ENCODE results near the gene DPF3.

GRCh38 chr14:72774894-72775620 lies 118.8 kb downstream of the DPF3 start:
- TF ChIP-seq CTCF (IDR thresholded peaks at IDR 0.05; ENCODE audit: low read depth, low read length, poor library complexity, severe bottlenecking) = no peak
- no peak for TF ChIP-seq EZH2phosphoT487 (IDR thresholded peaks at IDR 0.05; ENCODE audit: borderline replicate concordance, low read length)
